NCI-H1092 treated with DMSO at 0.1 percent for 48 hours (cell line): ENCODE measurements around the gene DDX5.

Source experiments
- DNase-seq: peaks from one replicate; lab custom pipeline; 2025; lab: John Stamatoyannopoulos, UW

Gene DDX5

DNA sequence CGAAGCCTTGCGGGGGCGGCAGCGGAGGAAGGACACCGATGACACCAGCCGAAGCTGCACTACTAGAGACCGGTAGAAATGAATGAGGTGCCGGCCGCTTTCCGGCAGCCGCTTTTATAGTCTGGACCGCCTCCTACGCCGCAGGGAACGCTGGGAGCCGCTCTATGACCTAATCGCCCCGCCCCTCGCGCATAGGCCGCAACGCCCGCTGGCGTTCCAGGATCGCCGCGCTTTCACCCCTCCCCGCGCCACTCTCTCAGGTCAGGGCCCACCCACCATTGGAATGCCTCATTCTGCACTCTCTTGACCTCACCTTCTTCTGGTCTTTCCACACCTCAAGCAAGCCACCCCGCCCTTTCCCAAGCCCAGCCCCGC is at the start of gene DDX5:
DDX5 (minus strand) TSS at position 89 of the 375 bp plus-strand sequence. CDS start 170 bp downstream, outside the sequence.
- peak; percentile 98 for DNase-seq

DNA sequence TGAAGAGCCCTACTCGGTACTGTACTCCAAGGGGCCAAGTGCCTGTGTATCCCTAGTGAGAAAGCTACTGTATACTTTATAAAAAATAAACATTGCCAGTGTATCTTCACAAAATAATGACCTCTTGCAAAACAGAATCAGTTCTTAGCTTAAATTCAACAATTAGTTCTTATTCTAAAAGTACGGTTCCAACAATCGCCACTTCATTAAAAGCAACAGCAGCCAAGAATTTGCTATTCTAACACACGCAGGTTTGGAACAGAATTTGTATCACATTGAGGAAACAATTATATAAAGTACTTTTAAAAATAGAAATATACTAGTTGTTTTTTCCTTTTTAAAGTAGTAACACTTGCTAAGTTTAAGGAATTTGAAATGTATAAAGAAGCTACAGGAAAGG is 49.2 kb upstream of the DDX5 start:
- no peak for DNase-seq

DNA sequence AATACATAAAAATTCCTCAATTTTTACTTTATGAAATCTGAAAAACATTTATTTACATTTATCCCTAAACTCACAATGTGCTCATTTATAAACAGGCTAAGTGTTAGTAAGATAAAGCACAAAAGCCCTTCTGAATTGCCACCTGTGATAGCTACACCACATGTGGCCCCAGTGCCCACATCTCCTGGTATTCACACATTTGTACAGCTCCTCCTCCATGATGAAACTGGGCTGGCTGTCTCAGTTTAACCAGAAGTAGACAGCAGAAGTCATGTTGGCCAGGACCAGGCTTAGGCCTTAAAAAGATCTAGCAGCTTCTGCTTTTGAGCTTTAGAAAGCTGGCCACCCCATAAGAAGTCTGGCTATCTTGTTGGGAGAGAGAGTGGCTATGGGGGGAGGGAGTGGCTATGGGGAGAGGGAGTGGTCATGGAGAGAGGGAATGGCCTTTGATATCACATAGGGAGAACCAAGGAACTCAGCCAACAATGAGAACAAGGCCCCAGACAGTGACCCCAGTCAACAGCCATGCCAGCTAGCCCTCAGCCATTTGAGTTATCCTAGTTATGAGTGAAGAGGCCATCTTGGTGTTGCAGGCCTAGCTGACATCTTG is 48.0 kb upstream of the DDX5 start:
- no peak for DNase-seq

DNA sequence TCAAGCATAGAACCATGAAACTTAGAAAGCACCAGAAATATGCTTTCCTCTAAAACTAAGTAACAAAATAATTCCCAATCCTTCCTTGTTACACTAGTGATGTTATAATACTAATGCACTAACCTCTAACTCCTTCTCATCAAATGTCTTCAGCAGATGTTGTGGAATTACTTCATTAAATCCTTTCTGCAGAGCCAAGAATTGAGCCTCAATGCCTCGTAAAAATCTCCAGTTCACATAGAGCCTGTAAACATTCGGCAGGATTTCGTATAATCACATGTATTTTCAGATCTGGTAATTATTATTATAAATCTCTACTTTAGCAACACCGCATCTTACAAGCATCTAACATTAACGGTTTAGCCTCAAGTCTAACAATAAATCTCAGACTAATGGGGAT is 45.4 kb upstream of the DDX5 start:
- DNase-seq: no peak

DNA sequence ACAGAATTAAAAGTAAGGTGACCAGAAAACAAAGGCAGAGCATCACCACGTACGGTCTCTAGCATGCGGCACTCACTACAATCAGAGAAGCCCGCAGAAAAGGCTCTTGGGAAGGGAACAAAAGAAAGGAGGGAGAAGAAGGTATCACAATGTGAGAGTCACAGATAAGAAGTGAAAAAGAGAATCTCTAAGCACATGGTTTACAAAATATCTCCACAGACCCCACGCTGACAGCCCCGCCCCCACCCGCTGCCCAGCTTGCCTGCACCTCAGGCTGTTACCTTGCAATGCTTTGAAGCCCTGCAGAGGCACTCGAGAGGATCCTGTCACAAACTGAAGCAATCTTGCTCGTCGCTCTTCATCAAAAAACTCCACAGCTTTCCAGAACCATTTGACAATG is 41.2 kb upstream of the DDX5 start:
- no peak for DNase-seq

DNA sequence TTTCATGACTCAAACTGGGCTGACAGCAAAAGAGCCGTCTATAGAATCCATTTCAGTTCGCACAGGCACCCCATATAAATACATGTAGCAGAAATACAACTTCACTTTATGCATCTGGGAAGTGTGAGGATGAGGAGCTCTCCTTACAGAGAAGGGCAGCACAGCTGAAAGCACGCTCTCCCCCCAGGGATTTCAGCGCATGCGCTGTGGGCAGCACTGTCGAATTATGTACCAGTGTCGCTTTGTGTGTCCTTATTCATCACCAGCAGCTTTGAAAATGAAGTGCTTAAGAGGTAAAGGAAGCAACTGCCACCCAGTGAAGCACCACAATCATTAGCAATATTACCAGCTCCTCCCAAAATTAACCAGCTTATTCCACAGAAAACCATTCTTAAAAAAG is 40.6 kb upstream of the DDX5 start:
- no peak for DNase-seq

DNA sequence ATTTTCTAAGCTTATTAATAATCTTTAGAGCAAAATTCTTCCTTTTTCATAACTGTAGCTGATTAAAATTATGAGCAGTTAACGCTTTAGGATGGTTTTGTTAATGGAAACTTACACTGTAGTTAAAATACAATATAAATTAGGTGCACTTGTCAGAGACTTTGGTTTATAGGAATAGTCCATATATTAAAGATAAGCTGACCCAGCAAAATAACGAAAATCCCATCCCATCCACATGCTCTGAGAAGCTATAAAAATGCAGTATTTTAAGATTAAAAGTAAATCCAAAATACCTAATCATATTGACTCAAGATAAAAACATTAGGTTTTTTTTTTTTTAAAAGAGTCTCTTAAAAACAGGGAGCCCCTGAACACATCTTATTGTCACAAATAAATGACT is 38.7 kb upstream of the DDX5 start:
- no peak for DNase-seq

DNA sequence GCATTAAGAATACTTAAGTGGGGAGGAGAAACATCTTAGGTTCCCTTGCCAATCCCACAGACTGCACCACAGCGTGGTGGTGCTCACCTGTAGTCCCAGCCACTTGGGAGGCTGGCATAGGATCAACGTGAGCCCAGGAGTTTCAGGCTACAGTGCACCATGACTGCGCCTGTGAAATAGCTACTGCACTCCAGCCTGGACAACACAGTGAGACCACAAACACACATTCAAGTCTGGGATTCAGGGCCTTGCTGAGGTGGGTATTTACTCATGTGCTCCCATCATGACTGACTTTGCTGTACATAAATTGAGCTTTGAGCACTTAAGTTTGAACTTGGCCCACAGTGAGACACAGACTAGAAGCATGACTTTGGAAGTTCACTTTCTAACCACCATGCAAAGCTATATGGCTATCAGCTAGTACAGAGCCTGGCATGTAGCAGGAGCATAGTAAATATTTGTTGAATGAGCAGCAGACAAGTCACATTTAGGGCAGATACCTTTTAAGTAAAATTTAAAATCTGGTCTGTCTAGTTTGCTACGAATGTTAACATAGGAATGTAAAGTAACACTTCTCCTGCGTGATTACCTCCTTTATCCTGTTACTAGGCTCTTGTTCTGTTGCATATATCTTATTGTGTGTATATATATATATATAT is 34.2 kb upstream of the DDX5 start:
- no peak for DNase-seq

DNA sequence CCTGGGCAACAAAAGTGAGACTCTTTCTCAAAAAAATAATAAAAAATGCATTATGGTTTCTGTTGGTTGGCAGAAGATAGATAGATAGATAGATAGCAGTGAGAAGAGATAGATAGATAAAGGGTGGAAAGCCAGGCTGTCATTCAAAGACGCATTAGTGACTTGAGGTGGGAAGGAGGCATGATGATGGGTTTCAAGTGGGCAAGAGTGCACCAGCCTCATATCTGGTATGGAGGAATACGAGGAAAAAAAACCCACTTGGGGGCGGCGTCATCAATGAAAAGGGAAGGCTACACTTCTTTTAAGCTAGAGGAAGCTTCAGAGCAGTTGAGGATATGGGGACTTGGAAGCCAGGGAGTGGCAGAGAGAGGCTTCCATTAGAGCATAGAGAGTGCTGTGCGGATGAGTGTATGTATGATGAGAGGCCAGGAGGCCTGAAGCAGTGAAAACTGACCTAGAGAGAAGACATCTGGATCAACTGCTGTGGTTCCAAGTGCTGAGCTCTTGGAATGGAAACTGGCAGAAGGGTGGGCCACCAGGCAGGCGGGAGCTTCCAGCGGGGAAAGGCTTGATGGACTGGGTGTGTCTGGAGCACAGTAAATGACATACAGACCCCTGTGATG is 32.5 kb upstream of the DDX5 start:
- DNase-seq: no peak

DNA sequence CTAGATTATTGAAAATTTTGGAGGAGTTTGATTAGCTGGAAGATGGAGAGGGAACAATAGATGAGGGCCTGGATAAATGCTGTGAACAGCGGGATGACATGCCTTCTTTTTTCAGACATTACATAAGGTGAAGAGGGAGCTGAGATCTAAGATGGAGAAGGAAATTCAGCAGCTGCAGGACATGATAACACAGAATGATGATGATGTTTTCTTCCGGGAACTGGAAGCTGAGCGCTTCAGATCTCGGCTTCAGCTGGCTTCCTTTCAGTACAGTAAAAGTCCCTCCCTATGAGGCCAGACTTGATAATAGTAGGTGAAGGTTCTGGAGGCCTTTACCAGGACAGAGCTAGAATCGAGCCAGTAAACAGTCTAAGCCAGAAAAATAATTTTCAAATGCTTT is 31.4 kb upstream of the DDX5 start:
- DNase-seq: no peak

DNA sequence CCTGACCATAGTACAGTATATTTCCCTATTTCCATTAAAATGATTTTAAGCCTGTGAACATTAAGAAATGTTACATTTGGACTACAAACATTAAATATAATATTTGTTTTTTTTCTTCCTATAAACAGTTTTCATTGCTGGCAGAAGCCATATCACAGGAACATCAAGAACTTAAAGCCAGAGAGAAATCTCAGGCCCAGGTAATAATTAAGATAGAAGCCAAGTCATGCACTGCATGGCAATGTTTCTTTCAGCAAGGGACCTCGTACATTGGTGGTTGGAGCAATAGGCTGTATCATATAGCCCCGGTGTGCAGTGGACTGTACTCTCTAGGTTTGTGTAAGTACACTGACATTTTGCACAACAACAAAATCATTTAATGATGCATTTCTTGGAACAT is 30.8 kb upstream of the DDX5 start:
- no peak for DNase-seq

DNA sequence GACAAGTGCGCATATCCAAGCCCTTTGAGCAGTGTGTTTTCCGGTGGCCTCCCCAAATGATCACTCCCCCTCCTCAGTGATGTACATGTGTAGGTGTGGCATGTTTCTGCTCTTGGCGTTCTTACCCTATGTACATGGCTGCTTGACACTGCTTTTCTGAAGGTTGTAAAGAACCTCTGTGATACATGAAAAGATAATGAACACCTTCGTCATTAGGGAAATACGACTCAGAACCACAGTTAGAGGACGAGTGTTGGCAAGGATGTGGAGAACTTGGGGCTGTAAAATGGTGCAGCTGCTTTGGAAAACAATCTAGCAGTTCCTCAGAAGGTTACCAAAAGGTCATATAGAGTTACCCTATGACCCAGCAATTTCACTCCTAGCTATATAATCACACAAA is 29.3 kb upstream of the DDX5 start:
- DNase-seq: no peak

DNA sequence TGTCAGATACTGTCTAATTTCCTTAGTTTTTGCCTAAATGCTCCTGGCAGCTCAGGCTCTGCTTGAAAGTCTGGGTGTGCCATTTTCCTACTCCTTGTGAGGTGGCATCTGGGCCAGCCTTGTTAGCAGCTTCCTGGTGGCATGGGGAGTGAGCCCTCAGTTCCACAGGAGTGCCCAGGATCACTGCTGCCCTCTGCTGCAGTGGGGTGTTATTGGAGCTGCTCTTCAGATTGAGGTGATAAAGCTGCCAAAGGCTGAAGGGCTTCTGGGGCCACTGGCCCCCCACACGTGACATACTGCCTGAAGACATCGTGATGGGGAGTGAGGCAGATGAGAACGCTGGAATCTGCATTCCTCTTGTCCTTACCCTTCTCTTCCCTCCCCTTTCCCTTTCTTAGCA is 28.1 kb upstream of the DDX5 start:
- no peak for DNase-seq

DNA sequence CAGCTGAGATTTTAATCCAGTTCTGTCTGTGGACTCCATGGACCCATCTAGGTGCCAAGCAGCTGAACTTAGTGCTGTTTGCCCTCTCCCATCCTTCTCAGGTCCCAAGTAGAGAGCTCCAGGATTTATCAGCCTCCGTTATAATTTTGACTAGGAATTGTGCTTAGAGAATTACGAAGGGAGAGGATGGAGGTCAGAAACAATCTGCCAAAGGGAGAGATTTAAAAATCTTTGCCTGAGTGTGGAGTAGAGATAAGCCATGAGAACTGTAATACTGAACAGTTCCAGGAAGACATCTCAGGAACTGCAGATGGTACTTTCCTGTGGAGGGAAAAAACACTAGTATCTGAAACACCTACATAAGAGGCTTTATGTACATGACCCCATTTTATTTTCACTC is 27.7 kb upstream of the DDX5 start:
- DNase-seq: no peak

DNA sequence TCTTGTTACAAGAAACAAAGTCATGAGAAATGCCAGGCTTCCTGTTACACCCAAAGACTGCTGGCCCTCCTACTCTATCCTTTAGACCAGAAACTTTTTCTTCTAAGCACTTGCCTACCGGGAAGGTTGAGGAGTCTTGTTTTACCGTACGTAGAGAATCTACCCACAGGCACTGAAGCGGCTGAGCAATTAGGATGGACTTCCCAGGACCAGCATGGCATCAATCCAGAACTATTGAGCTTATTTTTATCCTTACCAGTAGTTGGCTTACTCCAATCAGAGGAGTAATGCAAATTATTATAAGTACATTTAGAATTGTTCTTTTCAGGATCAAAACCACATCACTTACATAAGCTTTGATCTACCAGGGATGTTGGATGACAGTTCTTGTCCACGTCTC is 26.3 kb upstream of the DDX5 start:
- no peak for DNase-seq

DNA sequence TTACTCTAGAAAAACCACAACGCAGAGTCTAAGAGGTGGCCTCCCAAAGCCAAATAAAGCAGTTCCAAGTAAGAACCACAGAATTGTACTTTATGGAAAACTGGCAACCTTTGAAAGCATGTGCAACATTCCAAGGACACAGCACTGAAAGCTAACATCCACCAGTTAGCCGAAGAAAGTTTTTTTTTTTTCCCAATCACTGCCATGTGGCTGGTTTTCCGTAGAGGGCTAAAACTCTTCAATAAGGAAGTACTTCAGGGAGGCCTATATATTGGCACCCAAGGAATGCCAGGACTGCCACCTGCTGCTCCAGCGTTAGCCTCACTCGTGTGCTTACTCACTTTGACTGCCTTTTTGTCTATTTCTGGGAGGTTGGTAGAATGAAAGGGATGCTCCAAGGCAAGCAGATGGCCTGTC is 25.9 kb upstream of the DDX5 start:
- DNase-seq: no peak

DNA sequence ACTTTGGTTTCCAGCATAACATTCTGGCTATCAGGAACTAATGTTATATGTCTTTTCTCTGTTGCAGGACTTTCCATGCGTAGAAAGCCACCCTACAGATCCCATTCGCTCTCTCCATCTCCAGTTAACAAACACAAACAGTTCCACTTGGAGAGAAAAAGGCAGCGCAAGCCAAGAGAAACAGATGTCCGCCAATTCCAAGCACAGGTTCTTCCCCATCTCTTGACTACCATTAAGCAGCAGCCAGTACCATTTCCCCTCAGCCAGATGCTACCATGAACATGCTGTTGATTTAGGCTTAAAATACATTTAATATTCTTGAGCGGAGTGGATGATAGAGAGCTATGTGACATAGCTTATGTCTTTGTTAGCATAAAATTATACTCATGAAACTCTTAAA is 23.1 kb upstream of the DDX5 start:
- no peak for DNase-seq

DNA sequence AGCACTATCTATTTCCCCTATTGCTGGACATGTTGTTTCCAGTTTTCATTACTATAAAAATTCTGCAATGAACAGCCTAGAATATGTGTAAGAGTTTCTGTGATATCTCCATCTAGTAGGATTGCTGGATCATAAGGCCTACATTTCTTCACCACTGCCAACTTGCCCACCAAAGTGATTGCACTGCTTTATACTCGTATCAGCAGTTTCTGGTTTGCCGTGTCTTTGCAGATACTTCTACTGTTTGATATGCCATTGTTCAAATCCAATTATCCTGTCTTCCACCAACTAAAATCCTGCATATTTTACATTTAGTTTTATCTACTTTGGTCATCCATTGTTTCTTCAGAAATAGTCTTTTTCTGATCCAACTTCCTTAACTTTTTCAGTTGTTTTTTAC is 21.8 kb upstream of the DDX5 start:
- no peak for DNase-seq

DNA sequence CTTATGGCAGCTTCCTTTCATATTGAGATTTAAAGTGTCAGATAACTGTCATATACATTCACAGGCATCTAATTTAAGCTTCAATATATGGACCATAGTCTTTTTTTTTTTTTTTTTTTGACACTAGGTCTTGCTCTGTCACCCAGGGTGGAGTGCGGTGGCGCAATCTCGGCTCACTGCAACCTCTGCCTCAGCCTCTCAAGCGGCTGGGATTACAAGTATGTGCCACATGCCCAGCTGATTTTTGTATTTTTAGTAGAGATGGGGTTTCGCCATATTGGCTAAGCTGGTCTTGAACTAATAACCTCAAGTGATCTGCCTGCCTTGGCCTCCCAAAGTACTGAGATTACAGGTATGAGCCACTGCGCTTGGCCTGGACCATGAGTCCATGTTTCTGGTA is 14.3 kb upstream of the DDX5 start:
- DNase-seq: no peak

DNA sequence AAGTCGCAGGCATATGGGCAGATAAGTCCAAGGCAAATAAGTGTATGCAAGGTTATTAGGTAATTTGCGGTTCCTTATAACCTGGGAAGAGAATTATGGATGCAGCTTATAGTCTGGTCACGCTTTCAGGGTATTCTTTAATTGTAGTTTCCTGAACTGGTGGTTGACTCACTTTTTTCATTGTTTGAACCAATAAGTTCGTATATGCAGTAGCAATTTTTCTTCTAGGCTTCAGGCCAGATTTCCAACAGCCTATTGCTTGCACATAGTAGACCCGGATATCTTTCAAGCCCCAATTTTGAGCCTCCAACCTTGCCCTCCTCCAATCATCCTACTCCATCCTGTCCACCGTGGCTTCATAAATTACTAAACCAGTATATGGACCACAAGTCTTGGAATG is 13.5 kb upstream of the DDX5 start:
- DNase-seq: no peak

DNA sequence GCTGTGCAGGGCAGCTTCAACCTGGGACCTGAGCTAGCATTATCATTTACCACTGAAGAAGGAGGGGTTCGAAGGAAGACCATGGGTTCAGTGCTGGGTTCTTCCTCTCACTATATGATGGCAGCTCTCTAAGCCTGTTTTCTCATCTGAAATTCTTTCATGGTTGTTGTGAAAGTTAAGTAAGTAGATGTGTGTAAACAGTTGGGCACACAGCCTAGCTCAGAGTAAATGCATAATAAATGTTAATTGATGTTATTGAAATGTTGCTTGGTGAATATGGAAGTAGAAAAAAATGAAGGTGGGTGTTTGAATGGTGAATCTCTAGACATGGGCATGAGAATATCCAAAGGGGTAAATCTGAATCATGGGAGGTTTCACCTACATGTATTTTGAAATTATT is 9.7 kb upstream of the DDX5 start:
- no peak for DNase-seq

DNA sequence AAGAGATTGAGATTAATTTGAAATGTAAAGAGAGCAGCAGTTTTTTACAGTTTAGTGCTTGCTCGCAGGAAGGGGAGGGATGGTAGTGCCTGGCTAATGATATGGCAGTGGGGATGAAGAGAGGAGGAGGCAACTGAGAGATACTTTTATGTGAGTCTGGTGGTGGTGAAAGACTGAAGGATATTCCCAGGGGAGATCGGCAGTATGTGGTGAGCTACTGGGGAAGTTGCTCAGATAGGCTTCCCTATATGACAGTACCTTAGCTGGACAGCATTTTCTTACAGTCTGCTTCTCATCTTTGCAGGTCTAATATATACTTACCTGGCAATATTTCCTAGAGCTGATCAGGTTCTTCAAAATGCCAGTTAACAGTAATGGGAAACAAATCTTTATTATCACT is 9.3 kb upstream of the DDX5 start:
- no peak for DNase-seq

DNA sequence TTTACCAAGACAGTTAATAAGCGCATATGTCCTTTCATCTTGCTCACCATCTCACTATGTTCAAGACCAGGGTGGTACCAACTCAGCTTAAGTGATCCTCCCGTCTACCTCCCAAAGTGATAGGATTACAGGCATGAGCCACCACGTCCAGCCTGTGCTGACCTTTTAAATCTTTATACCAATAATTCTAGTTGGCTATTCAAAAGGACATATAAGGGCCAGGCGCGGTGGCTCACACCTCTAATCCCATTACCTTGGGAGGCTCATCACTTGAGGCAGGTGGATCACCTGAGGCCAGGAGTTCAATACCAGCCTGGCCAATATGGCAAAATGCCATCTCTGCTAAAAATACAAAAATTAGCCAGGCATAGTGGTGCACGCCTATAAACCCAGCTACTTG is 3.1 kb upstream of the DDX5 start:
- DNase-seq: no peak

DNA sequence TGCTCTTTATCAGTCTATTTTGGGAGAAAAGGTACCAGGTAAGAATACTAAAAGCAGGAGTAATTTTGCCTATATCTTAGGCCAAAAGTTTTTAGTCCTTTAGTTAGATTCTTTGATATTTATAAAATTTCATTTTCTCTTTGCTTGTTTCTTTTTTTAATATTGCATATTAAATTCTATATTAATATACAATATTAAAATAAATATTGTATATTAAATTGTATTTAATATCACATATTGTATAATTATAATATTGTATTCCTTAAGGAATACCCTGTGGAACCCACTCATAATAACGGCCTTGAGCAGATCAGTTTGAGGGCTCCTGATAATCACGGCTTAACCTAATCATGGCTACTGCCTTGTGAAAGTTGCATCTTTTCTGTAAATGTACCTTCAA is 2.6 kb upstream of the DDX5 start:
- no peak for DNase-seq
